Fibroblast of villous mesenchyme (primary cell): ENCODE data around the gene LHX4. TPM values are rescaled to one million over a fixed set of nuclear protein-coding genes. Genes with fewer than 3 reads are reported as not detected.

ENCODE experiments used
- DNase-seq: peaks from one replicate; pipeline ENCODE4 v3.0.0-alpha.2; 2010; ENCODE audit warnings: low read depth
- H3K4me3 ChIP-seq: 2 replicates; pipeline ENCODE4 v1.5.1; 2011; ENCODE audit warnings: low read depth, mild to moderate bottlenecking, low read length
- total RNA-seq: library from RNA; depleted of rRNA; stranded (reverse); fragments of >200 nt; gene quantifications from 2 replicates; pipeline ENCODE4 v1.2.3, GENCODE V29; 2012
- TF ChIP-seq, protein P1 (sequence below): IDR thresholded peaks from 2 replicates; pipeline ENCODE4 v1.5.1; 2012; ENCODE audit warnings: low read depth, mild to moderate bottlenecking, low read length; ENCODE audit not compliant: insufficient read depth

Gene LHX4
- total RNA-seq, 1 donor, result 0.86 TPM

DNA sequence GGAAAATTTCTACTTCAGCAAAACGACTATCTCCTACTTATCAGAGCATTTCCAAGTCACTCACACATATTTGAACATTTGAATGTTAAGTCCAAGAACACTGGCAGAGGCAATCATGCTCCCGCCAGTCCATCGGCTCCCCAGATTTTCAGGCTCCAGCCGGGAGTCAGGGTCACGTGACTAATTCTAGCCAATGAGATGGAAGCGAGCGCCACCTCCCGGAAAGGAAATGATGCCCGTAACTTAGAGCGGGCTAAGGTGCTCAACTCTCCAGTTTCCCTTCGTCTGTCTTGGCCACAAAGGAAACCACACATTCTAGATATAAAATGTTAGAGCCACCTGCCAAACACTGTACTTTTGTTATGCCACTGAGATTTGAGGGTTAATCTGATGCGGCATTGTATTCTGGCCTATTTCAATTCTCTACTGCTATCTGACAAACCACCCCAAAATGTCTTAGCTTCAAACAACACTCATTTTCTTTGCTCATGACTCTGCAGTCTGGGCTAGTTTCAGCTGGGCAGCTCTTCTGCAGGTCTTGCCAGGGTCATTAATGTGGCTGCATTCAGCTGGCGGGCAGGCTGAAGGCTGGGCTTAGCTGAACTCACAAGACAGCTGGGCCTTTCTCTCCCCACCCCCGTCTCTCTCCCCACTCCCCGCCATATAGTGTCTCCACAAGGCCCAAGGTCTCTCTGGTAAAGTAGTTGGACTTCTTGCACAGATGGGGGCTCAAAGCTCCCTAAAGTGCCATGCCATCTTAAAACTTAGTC, 16.5 kb upstream of the LHX4 start:
- TF ChIP-seq, protein P1, sequence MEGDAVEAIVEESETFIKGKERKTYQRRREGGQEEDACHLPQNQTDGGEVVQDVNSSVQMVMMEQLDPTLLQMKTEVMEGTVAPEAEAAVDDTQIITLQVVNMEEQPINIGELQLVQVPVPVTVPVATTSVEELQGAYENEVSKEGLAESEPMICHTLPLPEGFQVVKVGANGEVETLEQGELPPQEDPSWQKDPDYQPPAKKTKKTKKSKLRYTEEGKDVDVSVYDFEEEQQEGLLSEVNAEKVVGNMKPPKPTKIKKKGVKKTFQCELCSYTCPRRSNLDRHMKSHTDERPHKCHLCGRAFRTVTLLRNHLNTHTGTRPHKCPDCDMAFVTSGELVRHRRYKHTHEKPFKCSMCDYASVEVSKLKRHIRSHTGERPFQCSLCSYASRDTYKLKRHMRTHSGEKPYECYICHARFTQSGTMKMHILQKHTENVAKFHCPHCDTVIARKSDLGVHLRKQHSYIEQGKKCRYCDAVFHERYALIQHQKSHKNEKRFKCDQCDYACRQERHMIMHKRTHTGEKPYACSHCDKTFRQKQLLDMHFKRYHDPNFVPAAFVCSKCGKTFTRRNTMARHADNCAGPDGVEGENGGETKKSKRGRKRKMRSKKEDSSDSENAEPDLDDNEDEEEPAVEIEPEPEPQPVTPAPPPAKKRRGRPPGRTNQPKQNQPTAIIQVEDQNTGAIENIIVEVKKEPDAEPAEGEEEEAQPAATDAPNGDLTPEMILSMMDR, result no peak
- H3K4me3 ChIP-seq, result no peak overlapping the region
- DNase-seq, result peak; percentile 22

DNA sequence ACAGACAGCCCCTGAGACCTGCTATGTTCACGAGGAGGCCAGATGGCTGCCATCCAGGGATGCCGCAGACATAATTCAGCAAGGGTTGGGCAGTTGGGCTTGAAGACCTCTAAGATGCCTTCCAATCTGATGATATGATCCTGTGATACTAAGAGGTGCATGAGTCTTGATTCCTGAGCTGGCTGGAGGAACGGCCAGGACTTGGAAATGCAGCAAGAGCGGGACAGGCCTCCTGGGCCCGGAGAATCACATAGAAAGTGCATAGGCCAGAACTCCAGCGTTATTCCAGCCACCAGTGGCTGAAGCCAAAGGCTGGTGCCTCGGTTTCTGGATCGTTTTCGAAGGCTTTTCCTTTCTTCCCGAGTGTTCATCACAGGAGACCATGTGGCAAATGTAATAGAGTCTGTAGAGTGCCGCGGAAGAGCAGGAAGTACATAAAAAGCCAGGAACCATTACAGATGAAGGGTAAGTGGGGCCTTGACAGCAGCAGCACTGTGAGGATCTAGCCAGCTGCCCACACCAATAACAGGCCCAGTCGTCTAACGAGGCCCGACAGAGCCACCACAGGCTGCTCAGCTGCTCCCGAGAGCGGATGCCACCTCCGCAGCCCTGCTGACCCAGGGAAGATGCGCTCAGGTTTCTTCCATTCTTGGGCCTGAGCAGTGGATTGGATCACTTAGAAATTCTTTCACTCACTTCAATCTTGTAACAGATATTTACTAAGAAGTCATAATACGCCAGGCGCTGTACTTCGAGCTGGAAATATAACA, 14.0 kb upstream of the LHX4 start:
- TF ChIP-seq, protein P1, result no peak
- DNase-seq, result no peak
- H3K4me3 ChIP-seq, result no peak overlapping the region

DNA sequence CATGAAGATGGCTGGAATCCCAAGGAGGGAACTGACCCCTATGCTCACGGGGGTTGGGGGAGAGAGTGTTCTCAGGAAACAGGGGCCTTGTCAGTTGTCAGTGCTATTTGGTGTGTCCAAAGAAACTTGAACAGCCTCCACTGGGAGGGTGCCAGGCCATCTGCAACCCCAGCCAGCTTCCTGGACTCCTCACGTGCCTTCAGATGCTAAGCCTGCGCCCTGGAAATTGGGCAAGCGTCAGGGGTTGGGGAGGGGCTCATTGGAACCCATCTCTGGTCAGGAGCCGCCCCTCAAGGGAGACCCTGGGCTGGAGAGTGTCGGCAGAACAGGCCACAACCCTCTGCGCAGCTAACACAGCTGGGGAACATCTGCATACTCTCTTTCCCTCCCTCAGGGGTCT, 13.1 kb upstream of the LHX4 start:
- TF ChIP-seq, protein P1, result no peak
- no peak for DNase-seq
- no peak overlapping the region for H3K4me3 ChIP-seq

DNA sequence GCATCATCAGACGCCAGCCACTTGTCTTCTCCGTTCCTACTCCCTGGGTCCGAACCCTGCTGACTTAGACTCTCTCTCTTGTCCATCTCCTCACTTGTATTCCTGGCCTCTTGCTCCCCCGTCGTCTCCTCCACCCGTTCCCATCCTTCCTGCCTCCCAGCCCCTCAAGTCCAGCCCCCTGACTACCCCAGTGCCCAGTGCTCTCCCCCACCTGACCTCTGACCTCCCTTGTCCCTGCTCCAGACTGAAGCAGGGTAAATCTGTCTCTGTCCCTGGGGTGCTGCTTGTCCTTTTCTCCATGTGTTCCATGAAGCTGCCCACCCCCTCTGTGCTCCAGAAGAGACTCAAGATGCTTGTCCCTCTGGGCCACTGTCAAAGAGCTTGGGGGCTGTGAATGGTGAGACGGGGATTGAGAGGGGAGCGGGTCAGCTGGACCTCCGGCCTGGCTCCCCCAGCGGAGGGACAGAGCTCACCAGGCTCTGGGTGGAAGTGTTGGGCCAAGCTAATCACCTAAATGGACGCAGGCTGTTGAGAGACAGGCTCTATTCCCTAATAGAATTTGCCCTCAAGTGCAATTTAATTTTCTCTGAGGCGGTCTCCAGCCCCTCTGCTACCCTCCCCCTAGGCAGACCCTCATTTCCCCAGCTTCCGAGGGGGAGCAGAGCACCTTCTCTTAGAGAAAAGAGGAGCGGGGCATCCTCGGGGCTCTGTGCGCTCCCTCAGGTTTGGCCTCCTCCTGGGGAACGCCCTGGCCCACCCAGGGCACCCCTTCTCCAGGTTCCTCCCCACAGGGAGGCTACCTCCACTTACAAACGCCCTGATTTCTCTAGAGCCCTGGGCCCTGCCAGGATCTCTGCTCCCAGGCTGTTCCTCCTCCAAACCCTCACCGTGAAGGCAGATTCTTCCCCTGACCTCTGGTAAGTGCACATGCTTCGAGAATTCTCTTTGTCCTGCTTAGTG, 11.0 kb upstream of the LHX4 start:
- no peak for DNase-seq
- no peak overlapping the region for H3K4me3 ChIP-seq
- TF ChIP-seq, protein P1, result no peak

DNA sequence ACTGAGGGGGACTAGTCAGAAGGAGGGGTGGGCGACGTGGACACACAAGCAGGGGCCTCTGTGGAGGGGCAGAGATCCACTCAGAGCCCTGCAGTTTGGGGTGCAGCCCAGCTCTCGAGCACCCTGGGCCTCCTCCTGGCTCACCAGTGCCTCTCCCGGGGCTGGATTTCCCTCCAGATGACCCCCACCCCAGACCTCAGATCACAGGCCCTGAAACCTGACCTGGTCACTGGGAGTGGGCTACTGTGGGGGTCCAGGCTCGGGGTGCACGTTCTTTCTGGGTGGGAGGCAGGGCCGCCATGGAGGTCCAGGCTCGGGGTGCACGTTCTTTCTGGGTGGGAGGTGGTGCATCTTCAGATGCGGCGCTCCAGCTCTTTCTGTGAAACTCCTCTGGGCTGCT, 10.3 kb upstream of the LHX4 start:
- DNase-seq, result no peak
- TF ChIP-seq, protein P1, result no peak
- H3K4me3 ChIP-seq, result no peak overlapping the region

DNA sequence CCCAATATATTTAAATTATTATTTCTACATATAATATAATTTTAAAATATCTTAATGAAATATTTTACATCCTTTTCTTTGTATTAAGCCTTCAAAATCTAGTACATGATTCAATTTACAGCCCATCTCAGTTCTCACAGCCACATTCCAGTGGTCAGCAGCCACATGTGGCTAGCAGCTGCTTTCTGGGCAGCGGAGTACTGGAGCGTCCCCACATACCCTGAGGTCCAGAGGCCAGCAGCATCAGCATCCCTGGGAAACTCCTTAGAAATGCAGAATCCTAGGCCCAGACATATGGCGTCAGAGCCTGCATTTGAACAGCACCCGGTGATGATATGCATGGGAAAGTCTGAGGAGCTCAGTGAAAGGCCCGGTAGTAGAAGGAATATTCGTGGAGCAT, 8.6 kb upstream of the LHX4 start:
- TF ChIP-seq, protein P1, result no peak
- DNase-seq, result peak; percentile 59
- H3K4me3 ChIP-seq, result no peak overlapping the region
